Measurements from ENCODE around the gene SLC6A17. TPM values are rescaled to one million over a fixed set of nuclear protein-coding genes. Genes with fewer than 3 reads are reported as not detected.

The SLC6A17 gene
- total RNA-seq, 1 donor from 2014 or later: not detected

DNA sequence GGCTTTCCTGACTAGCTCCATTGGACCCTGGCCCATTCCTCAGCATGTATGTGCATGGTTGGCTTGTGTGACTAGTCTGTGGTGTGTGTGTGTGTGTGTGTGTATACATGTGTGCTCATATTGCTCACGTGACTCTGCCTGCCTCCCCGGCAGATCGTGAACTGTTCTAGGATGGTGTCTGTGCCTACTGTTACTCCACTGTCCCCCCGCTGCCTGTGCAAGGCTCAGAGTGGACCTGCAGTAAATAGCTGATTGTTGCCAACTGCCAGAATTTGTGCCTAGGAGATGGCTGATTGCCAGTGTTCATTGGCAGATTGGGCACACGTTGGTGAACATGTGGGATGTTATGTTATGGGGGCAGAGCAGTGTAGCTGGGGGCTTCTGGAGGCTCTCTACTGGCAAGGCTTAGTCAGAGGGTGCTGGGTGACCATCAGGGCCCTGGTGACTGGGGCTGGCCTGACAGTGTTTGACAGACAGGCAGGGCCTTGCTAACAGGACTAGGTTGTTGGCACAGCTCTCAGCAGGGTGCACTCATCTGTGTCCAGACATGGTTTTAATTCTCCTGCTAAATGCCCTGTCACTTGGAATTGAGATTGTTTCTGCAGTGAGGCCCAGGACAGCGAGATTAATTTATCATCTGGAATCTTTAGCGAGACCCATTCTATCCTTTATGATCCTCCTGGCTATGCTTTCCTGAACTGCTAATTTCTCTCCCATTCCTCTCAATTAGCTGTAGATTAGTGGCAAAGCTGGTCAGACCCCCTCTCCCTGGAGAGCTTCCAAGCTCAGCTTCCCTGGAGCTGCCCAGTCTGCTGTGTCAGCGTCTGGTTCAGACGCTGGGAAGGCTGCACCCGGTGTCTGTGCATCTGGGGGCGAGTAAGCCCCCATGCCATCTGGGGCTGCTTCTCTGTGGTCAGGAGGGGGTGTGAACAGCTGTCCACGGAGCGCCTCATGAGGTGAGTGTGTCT is 20.8 kb downstream of the SLC6A17 start:
- no peak for DNase-seq (ENCODE audit: low spot score)
- no peak for ATAC-seq

- no peak for ATAC-seq
- no peak for DNase-seq (ENCODE audit: low spot score)
These were observed 21.7 kb downstream of the SLC6A17 start for GRCh38 chr1:110172001-110172400.

DNA sequence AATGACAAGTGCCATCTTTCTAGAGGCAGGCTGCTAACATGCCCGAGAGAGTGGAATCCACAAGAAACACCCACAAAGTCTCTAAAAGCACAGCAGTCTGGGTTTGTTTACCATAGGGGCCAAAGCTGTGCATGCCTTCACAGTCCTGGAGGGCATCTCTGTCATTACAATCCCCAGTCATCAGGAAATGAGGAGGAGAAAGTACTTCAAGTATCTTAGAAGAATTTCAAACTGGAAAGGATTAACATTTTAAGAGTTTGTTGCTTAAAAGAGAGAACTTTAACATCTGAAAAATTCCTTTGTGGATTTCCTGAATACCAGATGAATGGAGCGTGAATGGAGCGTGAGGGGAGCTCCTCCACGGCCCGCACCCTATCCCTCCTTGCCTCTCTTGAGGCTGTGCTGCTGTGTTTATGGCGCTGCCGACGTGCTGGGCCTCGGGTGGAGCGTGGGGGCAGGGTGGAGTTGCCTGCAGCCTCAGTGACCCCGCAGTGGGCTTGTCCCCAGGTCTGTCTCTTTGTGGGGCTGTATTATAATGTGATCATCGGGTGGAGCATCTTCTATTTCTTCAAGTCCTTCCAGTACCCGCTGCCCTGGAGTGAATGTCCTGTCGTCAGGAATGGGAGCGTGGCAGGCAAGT is 23.3 kb downstream of the SLC6A17 start:
- DNase-seq (ENCODE audit: low spot score) (no peak), ATAC-seq (no peak)

DNA sequence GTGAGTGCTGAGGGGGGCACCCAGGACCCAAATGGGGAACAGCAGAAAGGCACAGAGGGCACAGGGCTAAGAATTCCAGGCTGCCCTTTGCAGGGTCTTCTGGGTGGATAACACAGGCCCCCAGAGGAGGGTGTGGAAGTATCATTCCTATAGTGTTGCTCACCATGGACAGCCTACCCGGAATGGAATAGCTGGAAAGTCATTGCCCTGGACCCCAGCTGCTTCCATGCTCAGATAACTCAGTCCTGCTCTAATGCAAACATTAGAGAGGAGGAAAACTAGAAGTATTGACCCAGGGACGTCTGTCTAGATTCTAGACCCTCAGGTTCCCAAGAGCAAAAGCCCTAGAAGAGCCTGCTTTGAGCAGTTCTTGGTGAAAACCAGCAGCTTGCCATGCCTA is 24.7 kb downstream of the SLC6A17 start:
- ATAC-seq (no peak), DNase-seq (ENCODE audit: low spot score) (no peak)

DNA sequence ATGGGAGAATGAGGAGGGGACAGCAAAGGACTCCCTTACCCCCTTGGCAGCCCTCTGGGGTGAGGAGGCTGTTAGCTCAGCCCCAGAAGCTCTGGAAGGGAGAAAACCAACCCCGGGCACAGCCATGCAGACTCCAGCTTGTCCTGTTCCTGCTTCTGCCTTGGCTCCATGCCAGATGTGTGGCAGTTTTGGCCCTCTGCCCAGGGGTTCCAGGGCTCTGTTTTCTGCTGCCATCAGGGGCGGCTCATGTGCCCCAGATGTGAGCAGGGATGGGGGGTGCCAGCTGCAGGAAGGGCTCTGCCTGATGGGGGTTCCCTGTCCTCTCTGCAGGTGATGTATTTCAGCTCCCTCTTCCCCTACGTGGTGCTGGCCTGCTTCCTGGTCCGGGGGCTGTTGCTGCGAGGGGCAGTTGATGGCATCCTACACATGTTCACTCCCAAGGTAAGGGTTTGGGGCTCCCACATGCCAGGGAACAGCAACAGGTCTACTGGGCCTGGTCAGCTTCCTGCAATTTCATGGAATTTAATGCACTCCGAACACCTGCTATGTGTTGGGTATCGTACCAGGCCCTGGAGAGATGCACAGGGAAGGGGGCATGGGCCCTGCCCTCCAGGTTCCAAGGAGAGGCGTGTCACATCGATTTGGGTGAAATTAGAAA is 26.1 kb downstream of the SLC6A17 start:
- DNase-seq (ENCODE audit: low spot score) (peak; percentile 52), ATAC-seq (no peak)

DNA sequence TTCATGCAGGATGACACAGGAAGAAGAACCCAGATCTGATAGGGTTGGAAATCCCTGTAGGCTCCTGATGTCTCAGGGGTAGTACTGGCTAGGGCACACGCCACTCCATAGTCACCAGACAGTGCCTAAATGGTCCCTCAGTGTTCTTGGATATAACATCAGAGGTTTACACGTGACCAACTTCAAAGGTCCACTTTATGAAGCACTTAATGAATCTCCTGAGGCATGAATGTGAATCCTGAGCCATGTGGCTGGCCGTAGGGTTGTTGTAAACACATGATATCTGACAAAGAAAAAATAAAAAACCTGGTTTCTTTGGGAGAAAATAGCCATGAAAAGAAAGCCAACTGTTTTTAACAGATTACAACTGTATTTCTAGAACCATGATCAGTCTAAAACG is 27.5 kb downstream of the SLC6A17 start:
- ATAC-seq: no peak
- no peak for DNase-seq (ENCODE audit: low spot score)

- no peak for ATAC-seq
- DNase-seq (ENCODE audit: low spot score): no peak
These were observed 33.4 kb downstream of the SLC6A17 start for GRCh38 chr1:110183642-110184167.

DNA sequence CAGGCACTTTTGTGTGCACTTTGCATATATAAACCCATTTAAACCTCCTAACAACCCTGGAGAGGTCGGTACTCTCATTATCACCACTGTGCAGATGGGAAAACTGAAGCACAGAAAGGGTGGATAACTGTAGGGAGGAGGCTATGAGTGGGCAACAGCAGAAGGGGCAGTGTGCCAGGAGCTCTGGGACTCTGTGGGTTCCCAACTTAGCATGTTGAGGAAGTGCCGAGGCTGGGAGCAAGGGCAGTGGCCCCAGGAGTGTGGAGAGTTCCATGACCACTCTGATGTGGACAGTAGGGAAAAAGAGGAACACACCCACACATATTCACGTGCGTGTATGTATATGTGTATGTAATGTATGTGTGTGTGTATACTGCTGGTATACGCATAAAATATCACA is 34.2 kb downstream of the SLC6A17 start:
- ATAC-seq (no peak), DNase-seq (ENCODE audit: low spot score) (no peak)

DNA sequence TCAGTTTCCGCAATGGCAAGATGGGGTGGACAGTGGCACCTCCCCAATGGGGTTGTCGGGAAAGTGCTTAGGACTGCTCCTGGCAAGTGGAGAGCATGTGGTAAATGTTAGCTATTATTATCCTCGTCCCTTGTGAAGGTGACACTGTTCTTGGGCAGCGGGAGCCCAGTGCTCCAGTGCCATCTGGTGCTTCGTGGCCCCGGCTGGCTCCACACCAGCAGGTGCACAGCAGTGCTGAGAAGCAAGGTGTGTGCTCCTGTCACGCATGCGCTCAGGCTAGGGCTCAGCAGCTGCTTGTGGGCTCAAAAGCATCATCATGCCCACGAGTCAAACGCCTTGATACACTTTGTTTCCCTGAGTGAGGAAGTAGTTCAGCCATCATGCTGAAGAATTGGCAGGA is 34.9 kb downstream of the SLC6A17 start:
- DNase-seq (ENCODE audit: low spot score) (no peak), ATAC-seq (no peak)

- DNase-seq (ENCODE audit: low spot score): no peak
- no peak for ATAC-seq
These were observed 36.3 kb downstream of the SLC6A17 start for GRCh38 chr1:110186558-110186957.

GRCh38 chr1:110187139-110187890 is 37.0 kb downstream of the SLC6A17 start:
- no peak for DNase-seq (ENCODE audit: low spot score)
- no peak for ATAC-seq

GRCh38 chr1:110188035-110188618 is 37.8 kb downstream of the SLC6A17 start:
- ATAC-seq (no peak), DNase-seq (ENCODE audit: low spot score) (no peak)

DNA sequence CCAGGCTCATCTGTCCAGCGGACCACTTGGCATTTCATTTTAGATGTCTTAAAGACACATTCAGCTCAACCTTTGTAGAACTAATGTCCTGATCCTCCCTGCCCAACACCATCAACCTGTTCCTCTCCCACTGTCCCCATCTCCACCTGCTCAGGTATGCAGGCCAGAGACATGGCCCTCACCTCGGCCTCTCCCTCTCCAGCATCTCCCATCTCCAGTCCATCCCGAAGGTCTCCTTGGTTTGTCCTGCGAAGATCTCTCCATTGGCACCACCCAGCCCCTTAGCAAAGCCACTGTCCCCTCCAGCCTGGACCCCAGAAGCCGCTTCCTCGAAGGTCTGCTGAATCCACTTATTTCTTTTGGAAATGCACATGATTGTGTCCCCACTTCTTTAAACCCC is 38.9 kb downstream of the SLC6A17 start:
- DNase-seq (ENCODE audit: low spot score) (no peak), ATAC-seq (no peak)

DNA sequence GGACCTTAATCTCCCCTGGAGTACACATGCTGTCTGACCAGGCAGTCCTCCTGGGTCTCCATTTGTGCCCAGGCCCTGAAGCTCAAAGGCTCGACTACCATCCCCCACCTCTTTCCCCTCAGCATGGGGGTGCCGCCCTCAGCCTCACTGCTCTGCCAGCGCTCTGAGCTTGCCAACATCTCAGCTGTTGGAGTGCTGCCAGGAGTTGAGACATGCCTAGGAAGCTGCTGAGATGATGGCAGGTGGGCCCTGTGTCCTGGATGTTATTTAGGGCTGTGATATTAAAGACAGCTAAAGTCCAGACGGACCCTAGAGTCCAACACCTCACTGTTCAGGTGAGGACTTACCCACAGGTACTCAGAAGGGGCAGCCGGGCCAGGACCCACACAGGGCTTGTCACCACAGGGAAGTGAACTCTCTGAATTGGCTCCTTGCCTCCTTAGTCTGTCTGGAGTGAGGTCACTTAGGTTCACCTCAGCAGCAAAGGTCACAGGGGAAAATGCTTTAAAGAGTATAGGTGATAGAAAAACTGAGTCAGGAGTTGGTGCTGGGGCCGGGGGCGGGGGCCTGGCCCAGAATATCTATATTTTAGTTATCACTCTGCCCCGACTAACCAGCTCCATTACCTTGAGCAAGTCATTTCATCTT is 40.1 kb downstream of the SLC6A17 start:
- DNase-seq (ENCODE audit: low spot score) (peak; percentile 66), ATAC-seq (peak; percentile 73)

DNA sequence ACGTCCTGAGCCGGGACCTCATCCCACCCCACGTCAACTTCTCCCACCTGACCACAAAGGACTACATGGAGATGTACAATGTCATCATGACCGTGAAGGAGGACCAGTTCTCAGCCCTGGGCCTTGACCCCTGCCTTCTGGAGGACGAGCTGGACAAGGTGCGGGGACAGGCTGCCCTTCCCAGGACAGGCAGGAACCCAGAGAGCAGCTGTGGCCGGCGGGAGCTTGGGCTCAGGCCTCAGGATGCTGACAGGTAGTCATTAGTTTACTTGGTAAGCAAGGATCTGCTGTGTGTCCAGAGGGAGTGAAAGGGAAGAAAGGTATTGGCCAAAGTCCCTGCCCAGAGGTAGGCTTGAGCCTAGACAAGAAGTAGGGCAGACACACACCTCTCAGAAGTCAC is 42.2 kb downstream of the SLC6A17 start:
- ATAC-seq: no peak
- DNase-seq (ENCODE audit: low spot score): no peak

DNA sequence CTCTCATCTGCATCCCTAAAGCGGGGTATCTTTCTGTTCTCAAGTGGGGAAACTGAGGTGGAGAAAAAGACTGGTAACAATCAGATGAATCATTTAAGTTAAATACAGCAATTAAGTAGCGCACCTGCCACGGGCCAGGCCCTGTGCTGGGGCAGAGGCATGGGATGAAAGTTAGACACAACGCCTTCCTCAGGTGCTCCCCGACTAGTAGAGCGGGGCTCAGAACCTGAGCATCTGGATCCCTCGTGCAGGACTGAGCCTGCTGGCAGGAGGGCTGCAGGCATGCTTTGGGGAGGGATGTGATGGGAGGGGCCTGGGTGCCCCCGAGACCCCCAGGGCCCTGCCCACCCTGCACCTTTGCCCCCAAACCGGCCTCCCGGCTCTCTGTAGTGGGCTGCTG is 44.9 kb downstream of the SLC6A17 start:
- ATAC-seq (no peak), DNase-seq (ENCODE audit: low spot score) (no peak)

DNA sequence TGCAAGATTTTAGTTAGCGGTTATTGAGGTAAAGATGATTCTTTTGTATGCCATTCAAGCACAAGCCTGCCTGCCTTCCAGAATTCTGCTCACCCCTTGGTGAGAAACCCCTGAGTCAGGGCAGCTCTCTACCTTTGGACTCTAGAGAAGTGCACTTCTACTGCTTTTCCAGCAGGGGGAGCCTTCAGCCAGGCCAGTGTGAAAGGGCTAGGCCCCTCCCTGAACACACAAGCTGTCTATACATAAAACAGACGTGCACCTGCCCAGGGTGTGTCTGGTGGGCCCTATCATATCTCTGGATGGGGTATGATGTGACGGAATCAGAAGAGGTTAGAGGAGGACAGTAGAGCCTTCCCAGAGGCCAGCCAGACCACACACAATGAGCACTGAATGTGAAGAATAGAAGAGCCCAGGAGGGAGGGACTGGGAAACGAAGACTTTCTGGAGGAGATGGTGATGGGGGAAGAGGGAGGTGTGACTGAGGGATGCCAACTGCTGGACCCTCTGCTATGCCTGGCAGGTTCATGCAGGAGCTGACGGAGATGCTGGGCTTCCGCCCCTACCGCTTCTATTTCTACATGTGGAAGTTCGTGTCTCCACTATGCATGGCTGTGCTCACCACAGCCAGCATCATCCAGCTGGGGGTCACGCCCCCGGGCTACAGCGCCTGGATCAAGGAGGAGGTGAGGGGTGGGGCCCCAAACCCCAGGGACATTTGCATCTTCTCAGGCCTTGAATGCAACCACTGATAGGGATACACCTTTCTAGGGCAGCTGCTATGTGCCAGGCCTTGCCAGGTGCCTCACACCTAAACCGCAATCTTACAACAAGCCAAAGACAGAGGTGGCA is 46.8 kb downstream of the SLC6A17 start:
- ATAC-seq: peak; percentile 92
- DNase-seq (ENCODE audit: low spot score): no peak

DNA sequence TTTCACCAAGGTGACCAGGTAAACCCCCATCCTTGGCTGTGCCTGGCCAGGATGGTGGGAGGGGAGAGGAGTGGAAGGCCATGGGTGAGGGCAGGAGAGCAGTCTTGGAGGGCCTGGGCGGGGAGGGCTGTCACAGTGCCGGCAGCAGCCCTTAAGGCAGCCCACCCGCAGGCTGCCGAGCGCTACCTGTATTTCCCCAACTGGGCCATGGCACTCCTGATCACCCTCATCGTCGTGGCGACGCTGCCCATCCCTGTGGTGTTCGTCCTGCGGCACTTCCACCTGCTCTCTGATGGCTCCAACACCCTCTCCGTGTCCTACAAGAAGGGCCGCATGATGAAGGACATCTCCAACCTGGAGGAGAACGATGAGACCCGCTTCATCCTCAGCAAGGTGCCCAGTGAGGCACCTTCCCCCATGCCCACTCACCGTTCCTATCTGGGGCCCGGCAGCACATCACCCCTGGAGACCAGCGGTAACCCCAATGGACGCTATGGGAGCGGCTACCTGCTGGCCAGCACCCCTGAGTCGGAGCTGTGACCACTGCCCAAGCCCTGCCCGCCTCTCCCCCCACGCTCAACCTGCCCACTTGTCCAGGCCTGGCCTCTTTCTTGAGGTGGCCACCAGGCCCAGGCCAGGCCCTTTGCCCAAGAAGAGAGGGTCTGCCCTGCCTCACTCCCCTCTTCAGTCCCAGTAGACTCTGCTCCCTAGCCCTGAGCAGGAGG is 47.8 kb downstream of the SLC6A17 start:
- ATAC-seq: no peak
- no peak for DNase-seq (ENCODE audit: low spot score)

All from left lobe of liver (tissue), 2 donors.